Mucosa of descending colon (tissue), 3 donors: Measurements from ENCODE around the gene MEGF11. TPM values are rescaled to one million over a fixed set of nuclear protein-coding genes. Genes with fewer than 3 reads are reported as not detected.

Experiments used
- ATAC-seq: fragments of 200-7000 bp; cut with Tn5 transposase; one replicate; pipeline ENCODE4 v1.9.1; 2020; ENCODE audit warnings: mild to moderate bottlenecking, moderate library complexity
- DNase-seq, 3 donors: peaks; one replicate each; pipeline ENCODE4 v3.0.0-alpha.2; 2020
- H3K36me3 ChIP-seq: fragments of 200-600 bp; one replicate; pipeline ENCODE4 v1.8.0; 2021; ENCODE audit warnings: low read depth, mild to moderate bottlenecking
- H3K4me1 ChIP-seq: fragments of 200-600 bp; one replicate; pipeline ENCODE4 v1.8.0; 2021; ENCODE audit warnings: low read depth, mild to moderate bottlenecking
- H3K4me3 ChIP-seq: fragments of 200-600 bp; one replicate; pipeline ENCODE4 v1.8.0; 2021; ENCODE audit warnings: mild to moderate bottlenecking
- H3K9me3 ChIP-seq: fragments of 200-600 bp; one replicate; pipeline ENCODE4 v1.8.0; 2021; ENCODE audit warnings: mild to moderate bottlenecking
- intact Hi-C, 2 donors: fragments of 100-400 bp; cut with DNase I in 1 of 2; cut with micrococcal nuclease in 1 of 2; formaldehyde crosslinking; loops; one replicate each; pipeline versions ENCODE4 v1.11.0 to v1.11.1; 2022; cut with DNase I, micrococcal nuclease
- total RNA-seq, 3 donors: library from RNA; stranded (reverse); fragmentation: NEBNext Ultra II Directional in 2 of 3; extraction: Animal tissue kit (Norgen Biotek cat#: 25700) in 2 of 3; gene quantifications; one replicate each; pipeline versions ENCODE4 v1.2.1 to v1.2.4, GENCODE V29; 2021 to 2023
- TF ChIP-seq, protein P1 (sequence below): fragments of 200-600 bp; IDR thresholded peaks from one replicate; pipeline ENCODE4 v1.8.0; 2022; ENCODE audit warnings: antibody characterized with exemption, mild to moderate bottlenecking
- donor health status: DM: no; HTN: no; CAD: no; lungs with moderate emphysema.
- donor health status: DM: no; HTN: no; CAD: no.
- donor health status: DM: no; HTN: yes; CAD: no.

The MEGF11 gene
- total RNA-seq, 3 donors from 2014 or later, result 0.12 to 0.29 (median 0.19) TPM

- Histone ChIP-seq H3K36me3 (no peaks in the 10 kb centered on the region), H3K9me3 (no peaks in the 10 kb centered on the region), H3K4me1 (no peaks in the 10 kb centered on the region), H3K4me3 (no peak overlapping the region)
- TF ChIP-seq, protein P1, sequence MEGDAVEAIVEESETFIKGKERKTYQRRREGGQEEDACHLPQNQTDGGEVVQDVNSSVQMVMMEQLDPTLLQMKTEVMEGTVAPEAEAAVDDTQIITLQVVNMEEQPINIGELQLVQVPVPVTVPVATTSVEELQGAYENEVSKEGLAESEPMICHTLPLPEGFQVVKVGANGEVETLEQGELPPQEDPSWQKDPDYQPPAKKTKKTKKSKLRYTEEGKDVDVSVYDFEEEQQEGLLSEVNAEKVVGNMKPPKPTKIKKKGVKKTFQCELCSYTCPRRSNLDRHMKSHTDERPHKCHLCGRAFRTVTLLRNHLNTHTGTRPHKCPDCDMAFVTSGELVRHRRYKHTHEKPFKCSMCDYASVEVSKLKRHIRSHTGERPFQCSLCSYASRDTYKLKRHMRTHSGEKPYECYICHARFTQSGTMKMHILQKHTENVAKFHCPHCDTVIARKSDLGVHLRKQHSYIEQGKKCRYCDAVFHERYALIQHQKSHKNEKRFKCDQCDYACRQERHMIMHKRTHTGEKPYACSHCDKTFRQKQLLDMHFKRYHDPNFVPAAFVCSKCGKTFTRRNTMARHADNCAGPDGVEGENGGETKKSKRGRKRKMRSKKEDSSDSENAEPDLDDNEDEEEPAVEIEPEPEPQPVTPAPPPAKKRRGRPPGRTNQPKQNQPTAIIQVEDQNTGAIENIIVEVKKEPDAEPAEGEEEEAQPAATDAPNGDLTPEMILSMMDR, result no peak
- intact Hi-C loops, result no loop called here
- no peak for ATAC-seq
- DNase-seq, result no peak
Measured at GRCh38 chr15:65949491-65949890, 304.1 kb downstream of the MEGF11 start.

DNA sequence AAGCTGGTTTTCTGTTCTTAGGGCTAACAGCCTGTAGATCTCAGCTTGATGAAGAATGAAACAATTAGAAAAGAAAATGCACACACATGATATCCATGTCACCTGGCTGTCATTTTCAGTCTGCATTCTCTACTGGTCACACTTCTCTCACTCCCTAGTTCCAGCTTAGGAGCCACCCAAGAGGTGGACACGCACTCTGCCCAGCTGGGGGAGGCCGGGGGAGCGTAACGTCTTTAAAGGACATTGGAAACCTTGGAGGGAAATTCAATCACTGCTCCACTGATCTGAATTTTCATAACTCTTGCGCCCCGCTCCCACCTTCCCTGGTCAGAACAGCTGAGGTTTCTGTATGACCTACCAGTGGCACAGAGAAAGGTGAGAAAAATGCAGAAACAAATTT lies 304.5 kb downstream of the MEGF11 start:
- TF ChIP-seq, protein P1, result no peak
- no peaks in the 10 kb centered on the region for H3K4me1 ChIP-seq
- no peak overlapping the region for H3K4me3 ChIP-seq
- H3K9me3 ChIP-seq, result no peaks in the 10 kb centered on the region
- intact Hi-C loops, result no loop called here
- no peak for DNase-seq
- ATAC-seq, result no peak
- H3K36me3 ChIP-seq, result no peaks in the 10 kb centered on the region

- intact Hi-C loops, result no loop called here
- Histone ChIP-seq H3K4me1 (no peaks in the 10 kb centered on the region), H3K9me3 (no peaks in the 10 kb centered on the region), H3K4me3 (no peak overlapping the region), H3K36me3 (no peaks in the 10 kb centered on the region)
- ATAC-seq, result no peak
- DNase-seq, result no peak
- TF ChIP-seq, protein P1, result no peak
Measured at GRCh38 chr15:65948383-65948782, 305.2 kb downstream of the MEGF11 start.

DNA sequence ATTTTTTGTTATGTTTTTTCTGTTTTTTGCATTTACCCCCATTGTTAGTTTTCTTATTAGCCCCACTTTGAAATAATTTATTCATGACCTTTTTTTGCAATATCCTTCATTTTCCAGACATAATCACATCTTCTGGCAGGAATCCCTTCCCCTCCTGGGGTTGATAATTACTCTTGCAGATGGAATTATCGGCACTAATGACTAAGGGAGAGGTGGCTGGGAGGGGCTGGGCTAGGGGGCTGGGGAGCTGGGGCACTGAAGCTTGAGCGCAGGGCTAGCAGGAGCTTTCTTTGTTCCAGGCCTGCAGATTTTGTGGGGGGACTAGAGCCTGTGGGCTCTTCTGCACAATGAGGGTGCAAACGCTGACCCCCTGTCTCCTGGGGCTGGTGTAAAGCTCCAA lies 306.5 kb downstream of the MEGF11 start:
- TF ChIP-seq, protein P1, result no peak
- ATAC-seq (no peak), DNase-seq (no peak)
- Histone ChIP-seq H3K36me3 (no peaks in the 10 kb centered on the region), H3K9me3 (no peaks in the 10 kb centered on the region), H3K4me3 (no peak overlapping the region), H3K4me1 (no peaks in the 10 kb centered on the region)
- intact Hi-C loops, result no loop called here

DNA sequence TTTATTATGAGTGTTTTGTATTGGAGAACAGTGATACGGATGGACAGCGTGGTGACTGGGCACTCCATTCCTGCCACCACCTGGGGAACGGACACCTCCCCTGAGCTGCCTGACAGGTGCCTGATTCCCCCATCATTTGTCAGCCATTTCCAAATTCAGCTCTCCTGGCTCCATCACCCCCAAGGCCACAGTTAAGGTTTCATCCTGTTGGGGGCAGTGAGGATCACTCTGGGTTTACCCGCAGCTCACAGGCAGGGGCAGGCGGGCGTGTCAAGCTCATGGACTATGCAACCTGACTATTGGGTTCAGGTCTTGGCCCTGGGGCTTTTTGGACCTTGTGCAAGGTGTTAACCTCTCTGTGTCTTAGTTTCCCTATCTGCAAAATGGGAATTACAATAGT lies 307.9 kb downstream of the MEGF11 start:
- DNase-seq, result no peak
- no peaks in the 10 kb centered on the region for H3K9me3 ChIP-seq
- TF ChIP-seq, protein P1, result no peak
- ATAC-seq, result no peak
- intact Hi-C loops, result no loop called here
- no peaks in the 10 kb centered on the region for H3K4me1 ChIP-seq
- H3K4me3 ChIP-seq, result no peak overlapping the region
- no peaks in the 10 kb centered on the region for H3K36me3 ChIP-seq

DNA sequence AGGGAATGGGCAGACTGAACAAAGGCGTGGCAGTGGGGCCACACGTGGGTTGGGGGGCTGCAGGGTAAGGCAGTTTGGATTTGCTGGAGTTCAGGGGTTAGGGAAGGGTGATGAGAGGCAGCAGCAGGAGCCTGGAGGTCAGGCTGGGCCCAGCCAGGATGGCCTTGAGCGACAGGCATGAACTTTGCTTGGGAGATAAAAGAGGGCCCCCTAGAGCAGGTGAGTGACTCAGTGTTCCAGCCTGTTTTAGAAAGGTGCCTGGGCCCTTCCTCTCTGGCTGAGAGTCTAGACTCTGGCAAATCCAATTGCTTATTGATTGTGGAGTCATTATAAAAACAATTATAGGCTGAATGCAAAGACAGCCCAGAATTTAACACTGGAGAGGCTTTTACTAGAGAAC lies 309.1 kb downstream of the MEGF11 start:
- intact Hi-C loops, result no loop called here
- H3K36me3 ChIP-seq, result no peaks in the 10 kb centered on the region
- no peaks in the 10 kb centered on the region for H3K9me3 ChIP-seq
- no peak for ATAC-seq
- DNase-seq, result no peak
- no peaks in the 10 kb centered on the region for H3K4me1 ChIP-seq
- TF ChIP-seq, protein P1, result no peak
- H3K4me3 ChIP-seq, result no peak overlapping the region
